Muscle layer of colon (tissue), 2 donors: ENCODE measurements around the gene SCGB1D1.
"Not testable (repeated sequence)": the region's sequence is repeated elsewhere in the genome, so short reads cannot be mapped to it uniquely, and the experiment has no call there.

Source experiments
- H3K27ac ChIP-seq: one replicate; pipeline ENCODE4 v1.7.0; 2013; ENCODE audit warnings: low read depth, mild to moderate bottlenecking, low read length, moderate library complexity
- H3K27me3 ChIP-seq, 2 donors: one replicate each; pipeline ENCODE4 v1.7.0; 2013; ENCODE audit warnings: low read length in 2 of 2, mild to moderate bottlenecking in 2 of 2; ENCODE audit not compliant: insufficient read depth in 2 of 2, control insufficient read depth in 1 of 2
- H3K36me3 ChIP-seq: one replicate; pipeline ENCODE4 v1.7.0; 2013; ENCODE audit warnings: mild to moderate bottlenecking, low read length; ENCODE audit not compliant: insufficient read depth
- H3K4me1 ChIP-seq: one replicate; pipeline ENCODE4 v1.7.0; 2013; ENCODE audit warnings: mild to moderate bottlenecking, low read length; ENCODE audit not compliant: insufficient read depth
- H3K4me3 ChIP-seq, 2 donors: one replicate each; pipeline ENCODE4 v1.7.0; 2013; ENCODE audit warnings: low read length in 2 of 2, low read depth in 1 of 2, mild to moderate bottlenecking in 1 of 2, moderate library complexity in 1 of 2
- H3K9ac ChIP-seq: one replicate; pipeline ENCODE4 v1.7.0; 2013; ENCODE audit warnings: low read length
- H3K9me3 ChIP-seq: one replicate; pipeline ENCODE4 v1.7.0; 2013; ENCODE audit warnings: mild to moderate bottlenecking, low read length
- donor health status: abdominal sarcoma.
- donor health status: Adenocarcinoma of cecum.

SCGB1D1 gene

DNA sequence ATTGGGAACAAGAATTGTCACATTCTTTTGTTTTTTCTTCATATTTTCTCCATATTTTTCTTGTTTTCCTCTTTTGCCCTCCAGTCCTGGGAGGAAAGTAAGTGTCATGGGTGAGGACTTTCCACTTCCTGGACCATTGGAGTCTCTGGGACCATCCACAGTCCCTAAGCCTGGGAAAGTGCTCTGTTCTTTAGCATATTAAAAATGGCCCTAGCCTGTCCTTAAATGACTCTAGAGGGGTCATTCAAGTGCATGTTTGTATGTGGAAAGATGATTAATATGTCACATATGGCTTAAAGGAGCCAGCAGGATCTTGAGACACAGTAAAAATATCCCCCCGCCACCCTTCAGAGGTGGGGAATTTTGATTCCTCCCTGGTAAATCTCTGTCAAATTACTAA, 20.1 kb upstream of the SCGB1D1 start:
- H3K4me3 ChIP-seq, result no peak overlapping the region
- H3K4me1 ChIP-seq, result peaks cover 5% of the 10 kb centered on the region
- no peak overlapping the region for H3K9ac ChIP-seq
- H3K27me3 ChIP-seq, result peaks cover 0 to 7% of the 10 kb centered on the region in 2 donors
- H3K9me3 ChIP-seq, result no peaks in the 10 kb centered on the region
- no peak overlapping the region for H3K27ac ChIP-seq
- no peaks in the 10 kb centered on the region for H3K36me3 ChIP-seq

DNA sequence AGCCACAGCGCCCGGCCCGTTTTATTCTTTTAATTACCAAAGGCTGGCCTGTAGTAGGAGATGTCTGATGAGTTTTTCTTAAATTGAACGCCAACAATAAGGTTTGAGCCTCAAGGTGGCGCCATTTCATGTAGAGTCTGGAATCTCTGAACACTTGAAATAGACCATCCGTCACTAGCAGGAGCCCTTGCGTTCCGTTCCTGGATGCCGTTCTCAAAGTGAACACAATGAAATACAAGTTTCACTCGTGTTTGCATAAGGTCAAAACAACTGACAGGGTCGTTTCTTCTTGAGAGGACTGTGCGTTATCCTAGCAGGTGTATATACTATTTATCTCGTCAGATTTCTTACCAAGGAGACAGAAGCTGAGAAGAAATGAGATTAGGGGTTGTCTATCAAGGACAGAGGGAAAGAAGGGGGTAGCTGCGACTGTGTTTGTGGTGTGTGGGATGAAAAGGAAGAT, 18.7 kb upstream of the SCGB1D1 start:
- no peak overlapping the region for H3K27ac ChIP-seq
- peaks cover 5% of the 10 kb centered on the region for H3K4me1 ChIP-seq
- no peaks in the 10 kb centered on the region for H3K36me3 ChIP-seq
- H3K9ac ChIP-seq, result no peak overlapping the region
- no peaks in the 10 kb centered on the region for H3K9me3 ChIP-seq
- no peak overlapping the region for H3K4me3 ChIP-seq
- peaks cover 0 to 7% of the 10 kb centered on the region in 2 donors for H3K27me3 ChIP-seq

DNA sequence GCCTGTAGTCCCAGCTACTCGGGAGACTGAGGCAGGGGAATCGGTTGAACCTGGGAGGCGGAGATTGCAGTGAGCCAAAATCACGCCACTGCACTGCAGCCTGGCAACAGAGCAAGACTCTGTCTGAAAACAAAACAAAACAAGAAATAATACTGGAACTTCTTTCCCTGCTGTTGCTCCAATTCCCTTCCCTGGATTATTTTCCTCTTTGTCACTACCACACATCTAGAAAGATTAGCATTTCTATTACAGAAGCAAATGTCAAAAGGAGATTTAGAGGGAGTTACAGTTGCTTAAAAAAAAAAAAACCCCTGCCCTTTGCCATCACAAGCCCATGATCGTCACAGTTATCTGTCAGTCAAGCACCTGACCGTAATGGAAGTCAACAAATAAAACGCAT, 17.7 kb upstream of the SCGB1D1 start:
- no peak overlapping the region for H3K4me3 ChIP-seq
- no peak overlapping the region for H3K9ac ChIP-seq
- peaks cover 5% of the 10 kb centered on the region for H3K4me1 ChIP-seq
- peaks cover 0 to 7% of the 10 kb centered on the region in 2 donors for H3K27me3 ChIP-seq
- no peaks in the 10 kb centered on the region for H3K9me3 ChIP-seq
- H3K36me3 ChIP-seq, result no peaks in the 10 kb centered on the region
- no peak overlapping the region for H3K27ac ChIP-seq

DNA sequence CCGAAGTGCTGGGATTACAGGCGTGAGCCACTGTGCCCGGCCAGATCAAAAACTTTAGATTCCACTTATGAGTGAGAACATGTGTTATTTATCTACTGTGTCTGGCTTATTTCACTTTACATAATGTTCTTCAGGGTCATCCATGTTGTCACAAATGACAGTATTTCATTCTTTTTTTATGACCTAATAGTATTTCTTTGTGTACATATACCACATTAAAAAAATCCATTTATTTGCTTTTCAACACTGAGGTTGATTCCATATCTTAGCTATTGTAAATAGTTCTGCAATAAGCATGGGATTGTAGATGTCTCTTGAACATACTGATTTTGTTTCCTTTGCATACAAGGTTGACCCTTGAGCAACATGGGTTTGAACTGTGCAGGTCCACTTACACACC, 13.2 kb upstream of the SCGB1D1 start:
- H3K9me3 ChIP-seq, result no peaks in the 10 kb centered on the region
- no peak overlapping the region for H3K4me3 ChIP-seq
- no peak overlapping the region for H3K27ac ChIP-seq
- no peaks in the 10 kb centered on the region for H3K36me3 ChIP-seq
- H3K9ac ChIP-seq, result no peak overlapping the region
- no peaks in the 10 kb centered on the region for H3K27me3 ChIP-seq
- H3K4me1 ChIP-seq, result no peaks in the 10 kb centered on the region

DNA sequence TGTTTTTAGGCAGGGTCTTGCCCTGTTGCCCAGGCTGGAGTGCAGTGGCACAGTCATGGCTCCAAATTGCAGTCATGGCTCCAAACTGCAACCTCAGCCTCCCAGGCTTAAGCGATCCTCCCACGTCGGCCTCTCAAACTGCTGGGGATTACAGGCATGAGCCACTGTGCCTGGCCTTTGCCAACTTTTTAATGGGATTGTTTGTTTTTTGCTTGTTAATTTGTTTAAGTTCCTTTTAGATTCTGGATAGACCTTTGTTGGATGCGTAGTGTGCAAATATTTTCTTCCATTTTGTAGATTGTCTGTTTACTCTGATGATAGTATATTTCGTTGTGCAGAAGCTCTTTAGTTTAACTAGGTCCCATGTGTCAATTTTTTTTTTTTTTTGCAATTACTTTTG, 10.0 kb upstream of the SCGB1D1 start:
- Histone ChIP-seq H3K4me3 (no peak overlapping the region), H3K4me1 (no peaks in the 10 kb centered on the region), H3K36me3 (no peaks in the 10 kb centered on the region), H3K27ac (no peak overlapping the region), H3K9me3 (peaks cover 5% of the 10 kb centered on the region), H3K9ac (no peak overlapping the region), H3K27me3 (no peaks in the 10 kb centered on the region)

DNA sequence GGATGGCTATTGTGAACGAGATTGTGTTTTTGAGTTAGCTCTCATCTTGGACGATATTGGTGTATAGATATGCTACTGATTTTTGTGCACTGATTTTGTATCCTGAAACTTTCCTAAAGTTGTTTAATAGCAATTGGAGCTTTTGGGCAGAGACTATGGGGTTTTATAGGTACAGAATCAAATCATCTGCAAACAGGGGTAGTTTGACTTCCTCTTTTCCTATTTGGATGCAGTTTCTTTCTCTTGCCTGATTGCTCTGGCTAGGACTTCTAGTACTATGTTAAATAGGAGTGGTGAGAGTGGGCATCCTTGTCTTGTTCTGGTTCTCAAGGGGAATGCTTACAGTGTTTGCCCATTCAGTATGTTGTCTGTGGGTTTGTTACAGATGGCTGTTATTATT, 8.9 kb upstream of the SCGB1D1 start:
- H3K4me1 ChIP-seq, result no peaks in the 10 kb centered on the region
- no peaks in the 10 kb centered on the region for H3K36me3 ChIP-seq
- H3K9ac ChIP-seq, result no peak overlapping the region
- H3K27me3 ChIP-seq, result no peaks in the 10 kb centered on the region
- no peak overlapping the region for H3K27ac ChIP-seq
- H3K4me3 ChIP-seq, result no peak overlapping the region
- peaks cover 5% of the 10 kb centered on the region for H3K9me3 ChIP-seq

DNA sequence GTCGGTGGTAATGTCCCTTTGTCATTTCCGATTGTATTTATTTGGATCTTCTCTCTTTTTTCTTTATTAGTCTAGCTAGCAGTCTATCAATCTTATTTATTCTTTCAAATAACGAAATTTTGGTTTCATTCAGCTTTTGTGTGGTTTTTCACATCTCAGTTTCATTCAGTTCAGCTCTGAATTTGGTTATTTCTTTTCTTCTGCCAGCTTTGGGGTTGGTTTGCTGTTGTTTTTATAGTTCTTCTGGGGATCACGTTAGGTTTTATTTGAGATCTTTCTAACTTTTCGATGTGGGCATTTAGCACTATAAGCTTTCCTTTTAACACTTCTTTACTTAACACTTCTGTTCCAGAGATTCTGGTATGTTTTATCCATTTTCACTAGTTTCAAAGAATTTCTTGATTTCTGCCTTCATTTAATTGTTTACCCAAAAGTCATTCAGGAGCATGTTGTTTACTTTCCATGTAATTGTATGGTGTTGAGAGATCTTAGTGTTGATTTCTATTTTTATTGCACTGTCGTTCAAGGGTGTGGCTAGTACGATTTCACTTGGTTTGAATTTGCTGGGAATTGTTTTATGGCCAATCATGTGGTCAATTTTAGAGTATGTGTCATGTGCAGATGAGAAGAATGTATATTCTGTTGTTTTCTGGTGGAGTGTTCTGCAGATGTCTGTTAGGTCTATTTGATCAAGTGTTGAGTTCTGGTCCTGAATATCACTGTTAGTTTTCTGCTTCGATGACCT, 7.7 kb upstream of the SCGB1D1 start:
- no peaks in the 10 kb centered on the region for H3K4me1 ChIP-seq
- H3K9ac ChIP-seq, result no peak overlapping the region
- peaks cover 5% of the 10 kb centered on the region for H3K9me3 ChIP-seq
- no peaks in the 10 kb centered on the region for H3K36me3 ChIP-seq
- H3K4me3 ChIP-seq, result no peak overlapping the region
- H3K27ac ChIP-seq, result no peak overlapping the region
- no peaks in the 10 kb centered on the region for H3K27me3 ChIP-seq

DNA sequence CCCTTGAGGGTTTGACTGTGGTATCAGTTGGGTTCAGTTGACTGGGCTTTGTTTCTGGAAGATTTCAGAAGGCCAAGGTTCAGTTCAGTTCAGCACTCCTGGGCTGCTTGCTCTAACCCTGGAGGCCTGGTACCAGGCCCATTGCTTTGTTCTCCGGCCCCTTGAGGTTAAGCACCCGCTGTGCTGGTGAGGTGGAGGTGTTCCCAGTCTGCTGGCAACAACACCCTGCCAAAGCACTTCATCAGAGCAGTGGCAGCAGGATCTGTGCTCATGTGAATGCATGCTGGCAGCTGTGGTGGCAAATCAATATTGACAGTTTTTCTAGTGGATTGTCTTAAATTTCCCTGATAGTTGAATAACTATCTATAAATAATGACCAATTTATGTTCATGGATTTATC, 3.8 kb upstream of the SCGB1D1 start:
- no peaks in the 10 kb centered on the region for H3K4me1 ChIP-seq
- no peak overlapping the region for H3K4me3 ChIP-seq
- H3K27ac ChIP-seq, result no peak overlapping the region
- no peaks in the 10 kb centered on the region for H3K36me3 ChIP-seq
- peaks cover 0 to 6% of the 10 kb centered on the region in 2 donors for H3K27me3 ChIP-seq
- H3K9me3 ChIP-seq, result peaks cover 5% of the 10 kb centered on the region
- H3K9ac ChIP-seq, result no peak overlapping the region

DNA sequence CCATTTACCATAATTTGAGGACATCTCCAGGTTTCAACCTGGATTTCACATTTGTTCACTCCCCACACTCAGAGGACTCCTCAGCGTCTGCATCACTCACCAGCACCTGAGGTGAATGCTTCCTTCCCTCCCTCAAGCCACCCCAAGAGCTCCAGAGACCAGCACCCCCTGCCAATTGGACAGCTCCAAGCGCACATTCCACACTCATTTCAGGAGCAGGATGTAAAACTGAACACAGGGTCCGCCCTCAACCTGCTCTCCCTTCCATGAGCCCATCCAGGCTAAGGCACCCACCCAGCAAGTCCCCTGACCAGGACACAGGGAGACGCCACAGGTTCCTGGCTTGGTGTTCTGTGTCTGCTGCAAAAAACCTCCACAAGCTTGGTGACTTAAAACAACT, 3.9 kb downstream of the SCGB1D1 start:
- H3K4me3 ChIP-seq, result no peak overlapping the region
- no peaks in the 10 kb centered on the region for H3K36me3 ChIP-seq
- no peak overlapping the region for H3K27ac ChIP-seq
- no peak overlapping the region for H3K9ac ChIP-seq
- H3K27me3 ChIP-seq, result peaks cover 0 to 6% of the 10 kb centered on the region in 2 donors
- no peaks in the 10 kb centered on the region for H3K4me1 ChIP-seq
- no peaks in the 10 kb centered on the region for H3K9me3 ChIP-seq

DNA sequence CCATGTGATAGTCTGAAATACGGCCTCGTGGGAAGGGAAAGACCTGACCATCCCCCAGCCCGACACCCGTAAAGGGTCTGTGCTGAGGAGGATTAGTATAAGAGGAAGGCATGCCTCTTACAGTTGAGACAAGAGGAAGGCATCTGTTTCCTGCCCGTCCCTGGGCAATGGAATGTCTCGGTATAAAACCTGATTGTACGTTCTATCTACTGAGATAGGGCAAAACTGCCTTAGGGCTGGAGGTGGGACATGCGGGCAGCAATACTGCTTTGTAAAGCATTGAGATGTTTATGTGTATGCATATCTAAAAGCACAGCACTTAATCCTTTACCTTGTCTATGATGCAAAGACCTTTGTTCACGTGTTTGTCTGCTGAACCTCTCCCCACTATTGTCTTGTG, 5.0 kb downstream of the SCGB1D1 start:
- not testable (repeated sequence) for H3K9ac ChIP-seq, H3K27ac ChIP-seq, H3K36me3 ChIP-seq, H3K4me1 ChIP-seq, H3K27me3 ChIP-seq, H3K4me3 ChIP-seq, H3K9me3 ChIP-seq

DNA sequence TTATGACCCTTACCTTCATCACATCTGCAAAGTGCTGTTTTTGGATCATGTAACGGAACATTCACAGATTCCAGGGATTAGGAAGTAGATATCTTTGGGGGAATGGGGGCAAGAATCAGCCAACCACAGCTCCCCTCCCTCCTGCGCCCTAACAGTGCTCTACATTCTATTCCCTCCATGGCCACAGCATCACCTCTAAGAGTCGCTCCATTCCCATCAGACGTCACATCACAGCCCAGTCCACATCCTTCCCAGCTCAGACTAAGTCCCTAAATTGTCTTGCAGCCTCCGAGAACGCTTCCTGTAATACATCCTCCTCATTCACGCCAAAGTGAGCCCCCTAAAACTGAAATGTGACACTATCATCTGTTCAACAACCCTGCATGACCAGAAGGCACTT, 5.9 kb downstream of the SCGB1D1 start:
- Histone ChIP-seq H3K27me3 (no peaks in the 10 kb centered on the region), H3K9me3 (no peaks in the 10 kb centered on the region), H3K4me1 (no peaks in the 10 kb centered on the region), H3K9ac (no peak overlapping the region), H3K4me3 (no peak overlapping the region), H3K36me3 (no peaks in the 10 kb centered on the region), H3K27ac (no peak overlapping the region)

DNA sequence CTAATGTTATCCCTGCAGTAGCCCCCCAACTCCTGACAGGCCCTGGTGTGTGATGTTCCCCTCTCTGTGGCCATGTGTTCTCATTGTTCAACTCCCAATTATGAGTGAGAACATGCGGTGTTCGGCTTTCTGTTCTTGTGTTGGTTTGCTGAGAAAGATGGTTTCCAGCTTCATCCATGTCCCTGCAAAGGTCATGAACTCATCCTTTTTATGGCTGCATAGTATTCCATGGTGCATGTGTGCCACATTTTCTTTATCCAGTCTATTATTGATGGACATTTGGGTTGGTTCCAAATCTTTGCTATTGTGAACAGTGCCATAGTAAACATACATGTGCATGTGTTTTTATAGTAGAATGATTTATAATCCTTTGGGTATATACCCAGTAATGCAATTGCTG, 7.4 kb downstream of the SCGB1D1 start:
- not testable (repeated sequence) for H3K27ac ChIP-seq, H3K9ac ChIP-seq, H3K4me3 ChIP-seq, H3K4me1 ChIP-seq, H3K27me3 ChIP-seq, H3K36me3 ChIP-seq, H3K9me3 ChIP-seq
